ENCODE measurements around the gene SPTAN1. TPM values are rescaled to one million over a fixed set of nuclear protein-coding genes. Genes with fewer than 3 reads are reported as not detected.
"Not testable (repeated sequence)": the region's sequence is repeated elsewhere in the genome, so short reads cannot be mapped to it uniquely, and the experiment has no call there.

Gene SPTAN1
- polyA plus RNA-seq (ENCODE audit: insufficient read length in 12 of 12), result 100 to 1,000 TPM; 222 to 770 (median 291) TPM
- long read RNA-seq, donor 1, partial matches to known transcripts, result 57 of 71 reads
- long read RNA-seq, donor 1, other reads (novel, unspliced or antisense), result 0 of 71 reads
- long read RNA-seq, donor 2, full-length matches to known transcripts, result 19 of 91 reads
- long read RNA-seq, donor 2, partial matches to known transcripts, result 60 of 91 reads
- long read RNA-seq, donor 2, other reads (novel, unspliced or antisense), result 12 of 91 reads
- long read RNA-seq, donor 3, partial matches to known transcripts, result 0 of 11 reads
- long read RNA-seq, donor 3, other reads (novel, unspliced or antisense), result 0 of 11 reads
- long read RNA-seq, donor 4, partial matches to known transcripts, result 0 of 4 reads
- long read RNA-seq, donor 4, other reads (novel, unspliced or antisense), result 0 of 4 reads
- long read RNA-seq, donor 5, result 0 reads
- long read RNA-seq, donor 6, full-length matches to known transcripts, result 9 of 31 reads
- long read RNA-seq, donor 6, partial matches to known transcripts, result 22 of 31 reads
- long read RNA-seq, donor 6, other reads (novel, unspliced or antisense), result 0 of 31 reads
- long read RNA-seq, donor 7, full-length matches to known transcripts, result 10 of 10 reads
- long read RNA-seq, donor 7, partial matches to known transcripts, result 0 of 10 reads
- long read RNA-seq, donor 7, other reads (novel, unspliced or antisense), result 0 of 10 reads
- long read RNA-seq, donor 8, partial matches to known transcripts, result 22 of 36 reads
- long read RNA-seq, donor 8, other reads (novel, unspliced or antisense), result 0 of 36 reads
- long read RNA-seq, donor 9, partial matches to known transcripts, result 0 of 6 reads
- long read RNA-seq, donor 9, other reads (novel, unspliced or antisense), result 0 of 6 reads
- long read RNA-seq, donor 10, partial matches to known transcripts, result 85 of 93 reads
- long read RNA-seq, donor 10, other reads (novel, unspliced or antisense), result 0 of 93 reads
- long read RNA-seq, donor 11, full-length matches to known transcripts, result 15 of 89 reads
- long read RNA-seq, donor 11, partial matches to known transcripts, result 58 of 89 reads
- long read RNA-seq, donor 11, other reads (novel, unspliced or antisense), result 16 of 89 reads

DNA sequence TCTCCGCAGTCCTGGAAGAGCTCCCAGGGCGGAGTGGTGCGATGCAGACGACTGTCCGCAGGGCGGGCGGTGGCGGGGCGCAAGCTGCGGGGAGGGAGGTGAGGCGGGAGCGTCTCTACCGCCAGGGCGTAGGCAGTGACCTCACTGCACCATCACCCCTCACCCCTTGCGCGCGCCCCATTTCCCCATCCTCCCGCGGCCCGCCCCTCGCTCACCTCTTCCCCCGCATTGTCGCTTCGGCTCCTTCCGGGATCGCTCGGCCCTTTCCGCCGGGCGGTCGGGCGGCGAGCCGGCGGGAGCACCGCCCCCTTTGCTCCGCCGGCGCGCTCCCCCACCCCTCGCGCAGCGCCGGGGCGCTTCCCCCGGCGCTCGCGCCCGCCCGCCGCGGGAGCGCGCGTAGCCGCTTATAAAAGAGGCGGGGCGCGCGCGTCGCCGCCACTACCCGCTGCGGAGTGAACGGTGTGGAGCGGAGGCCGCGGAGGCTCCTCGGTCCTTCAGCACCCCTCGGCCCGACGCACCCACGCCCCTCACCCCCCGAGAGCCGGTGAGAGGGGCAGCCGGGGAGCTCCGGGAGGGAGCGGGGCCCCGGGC is at the start of gene SPTAN1:
TSS of gene SPTAN1 (plus strand) at position 435 of the 591 bp plus-strand sequence. CDS start 14,154 bp downstream, outside the sequence.
- DNase-seq, result peak; percentile 92

- DNase-seq, result peak; percentile 8
Measured at GRCh38 chr9:128503415-128503825, 49.0 kb upstream of the SPTAN1 start.

- DNase-seq, result peak; percentile 46
Measured at GRCh38 chr9:128503870-128504269, 48.5 kb upstream of the SPTAN1 start.

DNA sequence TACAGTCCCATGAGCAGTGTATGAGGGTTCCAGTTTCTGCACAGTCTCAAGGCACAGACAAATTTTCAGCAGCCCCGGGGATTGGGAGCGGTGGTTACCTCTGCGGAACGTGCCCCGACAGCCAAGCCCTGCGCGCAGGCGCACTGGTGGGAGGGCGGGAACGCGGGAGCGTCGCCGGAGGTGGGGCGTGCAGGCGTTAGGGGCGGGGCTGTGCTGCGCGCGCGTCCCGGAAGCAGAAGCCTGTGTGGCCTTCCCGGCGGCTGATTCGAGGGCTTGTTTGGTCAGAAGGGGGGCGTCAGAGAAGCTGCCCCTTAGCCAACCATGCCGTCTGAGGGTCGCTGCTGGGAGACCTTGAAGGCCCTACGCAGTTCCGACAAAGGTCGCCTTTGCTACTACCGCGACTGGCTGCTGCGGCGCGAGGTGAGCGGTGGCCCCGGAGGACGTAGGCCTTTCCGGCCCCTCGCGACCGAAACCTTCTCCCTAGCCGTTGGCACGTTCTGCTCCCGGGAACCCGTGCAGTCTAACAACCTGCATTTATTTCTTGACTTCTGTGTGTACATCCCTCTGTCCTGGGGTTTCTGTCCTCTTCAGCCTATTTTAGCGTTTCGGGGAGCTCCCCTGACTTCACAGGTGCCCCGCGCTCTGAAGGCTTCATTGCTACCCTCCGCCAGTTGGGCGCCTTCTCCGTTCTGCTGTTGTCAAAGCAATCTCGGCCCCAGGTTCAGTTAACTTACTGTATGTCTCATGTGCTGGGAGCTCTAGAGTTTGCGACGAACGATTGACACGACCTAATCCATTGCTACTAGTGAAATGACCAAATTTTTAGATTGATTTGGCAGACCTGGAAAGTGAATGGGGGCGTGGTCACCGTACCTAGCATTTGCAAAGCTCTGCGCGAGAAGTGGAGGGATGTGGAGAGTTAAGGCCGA is 47.6 kb upstream of the SPTAN1 start, which contains the start of gene GLE1:
TSS of gene GLE1 (plus strand) at position 235 of the 929 bp plus-strand sequence. CDS start at position 322, 87 bp downstream.
- DNase-seq, result peak; percentile 96

DNA sequence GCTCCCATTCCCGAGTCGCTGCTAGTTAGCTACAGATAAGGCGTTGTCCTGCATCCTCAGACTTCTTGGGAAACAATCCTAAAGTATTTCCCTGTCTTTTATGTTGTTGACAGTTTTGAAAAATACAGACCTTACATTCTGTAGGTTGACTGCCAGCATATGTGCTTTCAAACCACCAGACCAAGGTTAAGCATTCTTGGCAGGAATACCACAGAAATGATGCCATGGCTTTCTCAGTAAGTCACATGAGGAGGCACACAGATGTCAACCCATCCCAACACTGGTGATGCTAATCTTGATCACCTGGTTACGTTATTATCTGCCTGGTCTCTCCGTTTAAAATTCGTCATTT is 47.0 kb upstream of the SPTAN1 start:
- DNase-seq, result no peak

DNA sequence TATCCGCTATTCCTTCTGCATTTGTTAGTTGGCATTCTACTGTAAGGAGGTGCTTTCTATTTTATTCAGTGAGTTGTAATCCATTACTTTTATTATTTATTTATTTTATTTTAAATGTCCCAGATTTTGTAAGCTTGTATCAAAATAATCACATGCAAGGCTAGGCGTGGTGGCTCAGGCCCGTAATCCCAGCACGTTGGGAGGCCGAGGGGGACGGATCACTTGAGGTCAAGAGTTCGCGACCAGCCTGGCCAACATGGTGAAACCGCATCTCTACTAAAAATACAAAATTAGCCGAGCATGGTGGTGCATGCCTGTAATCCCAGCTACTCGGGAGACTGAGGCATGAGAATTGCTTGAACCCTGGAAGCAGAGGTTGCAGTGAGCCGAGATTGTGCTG is 46.5 kb upstream of the SPTAN1 start:
- DNase-seq, result not testable (repeated sequence)

DNA sequence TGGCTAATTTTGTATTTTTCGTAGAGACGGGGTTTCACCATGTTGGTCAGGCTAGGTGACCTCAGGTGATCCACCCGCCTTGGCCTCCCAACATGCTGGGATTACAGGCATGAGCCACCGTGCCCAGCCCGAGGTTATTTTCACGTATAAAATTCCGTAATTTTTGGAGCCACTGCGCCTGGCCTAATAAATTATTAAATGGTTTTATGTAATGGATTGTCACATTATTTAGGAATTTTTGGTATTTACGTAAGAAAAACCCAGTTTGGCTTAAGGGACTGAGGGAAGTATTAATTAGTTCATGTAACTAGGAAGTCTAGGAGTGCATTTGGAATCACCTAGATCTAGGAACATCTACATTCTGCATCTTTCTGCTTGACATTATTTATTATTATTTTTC is 39.6 kb upstream of the SPTAN1 start:
- no peak for DNase-seq

- no peak for DNase-seq
Measured at GRCh38 chr9:128521956-128522355, 30.4 kb upstream of the SPTAN1 start.

GRCh38 chr9:128523199-128523925 is 29.0 kb upstream of the SPTAN1 start:
- peak; percentile 53 for DNase-seq

GRCh38 chr9:128526720-128527119 is 25.7 kb upstream of the SPTAN1 start:
- no peak for DNase-seq

- no peak for DNase-seq
Measured at GRCh38 chr9:128528445-128529160, 23.8 kb upstream of the SPTAN1 start.

DNA sequence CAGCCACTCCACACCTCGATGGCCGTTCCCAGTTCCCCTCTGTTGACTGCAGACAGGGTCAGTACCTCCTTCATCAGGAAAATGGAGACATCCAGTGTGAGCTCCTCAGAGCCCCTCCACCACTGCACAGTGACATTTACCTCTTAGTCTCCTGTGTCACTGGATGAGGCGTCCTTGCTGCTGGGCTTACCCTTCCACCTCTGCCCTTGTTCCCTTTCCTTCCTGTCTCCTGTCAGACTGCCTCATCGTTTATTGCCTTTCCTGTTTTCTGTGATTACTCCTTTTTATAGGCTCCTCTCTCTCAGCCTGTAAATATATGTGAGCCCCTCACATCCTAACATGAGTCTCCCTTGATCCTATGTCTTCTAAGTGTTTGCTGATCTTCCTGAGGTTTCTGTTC is 23.2 kb upstream of the SPTAN1 start:
- DNase-seq, result no peak

GRCh38 chr9:128532581-128532980 is 19.8 kb upstream of the SPTAN1 start:
- DNase-seq, result no peak

DNA sequence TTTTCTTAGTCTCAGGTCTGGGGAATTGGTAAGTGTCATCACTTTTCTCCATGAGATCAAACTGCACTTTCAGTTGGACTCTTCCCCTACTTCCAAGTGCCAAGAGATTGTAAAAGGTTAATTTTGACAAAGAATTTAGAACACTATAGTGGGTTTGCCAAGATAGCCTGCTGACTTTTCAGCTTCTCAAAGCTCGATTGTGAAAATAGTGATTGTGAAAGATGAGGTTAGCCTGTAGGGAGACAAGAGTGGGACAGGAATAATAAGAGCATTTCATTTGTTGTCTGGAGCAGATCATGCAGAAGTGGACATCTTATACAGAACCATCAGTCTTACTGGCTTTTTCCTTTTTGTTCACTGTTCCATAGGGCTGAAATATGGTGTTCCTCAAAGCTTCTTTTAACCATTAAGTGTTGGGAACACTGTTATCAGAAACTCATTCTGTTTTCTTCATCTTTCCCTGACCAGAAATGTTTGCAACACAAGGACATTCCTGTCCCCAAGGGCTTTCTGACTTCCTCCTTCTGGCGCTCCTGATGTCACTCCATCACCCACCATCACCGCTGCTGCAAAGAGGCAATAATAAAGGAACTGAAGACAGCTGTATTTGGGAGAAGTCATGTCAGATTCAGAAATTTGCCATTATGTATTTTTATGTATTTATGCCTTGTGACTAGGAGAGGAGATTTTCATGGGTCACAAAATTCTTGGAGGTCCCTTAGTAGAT is 11.6 kb upstream of the SPTAN1 start:
- no peak for DNase-seq

- no peak for DNase-seq
Measured at GRCh38 chr9:128546504-128546903, 5.9 kb upstream of the SPTAN1 start.

- no peak for DNase-seq
Measured at GRCh38 chr9:128548876-128549275, 3.5 kb upstream of the SPTAN1 start.

- no peak for DNase-seq
Measured at GRCh38 chr9:128550226-128550625, 2.2 kb upstream of the SPTAN1 start.
